ENCODE data around the gene C17orf107. TPM values are rescaled to one million over a fixed set of nuclear protein-coding genes. Genes with fewer than 3 reads are reported as not detected.
"Not testable (repeated sequence)": the region's sequence is repeated elsewhere in the genome, so short reads cannot be mapped to it uniquely, and the experiment has no call there.

The C17orf107 gene
- total RNA-seq, 1 donor from 2014 or later: 0.80 TPM

GRCh38 chr17:4863321-4863720 lies 36.0 kb upstream of the C17orf107 start:
- Histone ChIP-seq H3K4me1 (peaks cover 37% of the 10 kb centered on the region), H3K27ac (replicated peaks) (no peak overlapping the region), H3K27me3 (ENCODE audit: low read depth) (no peaks in the 10 kb centered on the region), H3K4me3 (no peak overlapping the region), H3K9me3 (replicated peaks) (no peaks in the 10 kb centered on the region), H3K36me3 (no peaks in the 10 kb centered on the region)
- TF ChIP-seq, protein P1, sequence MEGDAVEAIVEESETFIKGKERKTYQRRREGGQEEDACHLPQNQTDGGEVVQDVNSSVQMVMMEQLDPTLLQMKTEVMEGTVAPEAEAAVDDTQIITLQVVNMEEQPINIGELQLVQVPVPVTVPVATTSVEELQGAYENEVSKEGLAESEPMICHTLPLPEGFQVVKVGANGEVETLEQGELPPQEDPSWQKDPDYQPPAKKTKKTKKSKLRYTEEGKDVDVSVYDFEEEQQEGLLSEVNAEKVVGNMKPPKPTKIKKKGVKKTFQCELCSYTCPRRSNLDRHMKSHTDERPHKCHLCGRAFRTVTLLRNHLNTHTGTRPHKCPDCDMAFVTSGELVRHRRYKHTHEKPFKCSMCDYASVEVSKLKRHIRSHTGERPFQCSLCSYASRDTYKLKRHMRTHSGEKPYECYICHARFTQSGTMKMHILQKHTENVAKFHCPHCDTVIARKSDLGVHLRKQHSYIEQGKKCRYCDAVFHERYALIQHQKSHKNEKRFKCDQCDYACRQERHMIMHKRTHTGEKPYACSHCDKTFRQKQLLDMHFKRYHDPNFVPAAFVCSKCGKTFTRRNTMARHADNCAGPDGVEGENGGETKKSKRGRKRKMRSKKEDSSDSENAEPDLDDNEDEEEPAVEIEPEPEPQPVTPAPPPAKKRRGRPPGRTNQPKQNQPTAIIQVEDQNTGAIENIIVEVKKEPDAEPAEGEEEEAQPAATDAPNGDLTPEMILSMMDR (IDR thresholded peaks at IDR 0.05; ENCODE audit: borderline replicate concordance): no peak
- no peak for DNase-seq
- intact Hi-C loops (cut with micrococcal nuclease): no loop called here

DNA sequence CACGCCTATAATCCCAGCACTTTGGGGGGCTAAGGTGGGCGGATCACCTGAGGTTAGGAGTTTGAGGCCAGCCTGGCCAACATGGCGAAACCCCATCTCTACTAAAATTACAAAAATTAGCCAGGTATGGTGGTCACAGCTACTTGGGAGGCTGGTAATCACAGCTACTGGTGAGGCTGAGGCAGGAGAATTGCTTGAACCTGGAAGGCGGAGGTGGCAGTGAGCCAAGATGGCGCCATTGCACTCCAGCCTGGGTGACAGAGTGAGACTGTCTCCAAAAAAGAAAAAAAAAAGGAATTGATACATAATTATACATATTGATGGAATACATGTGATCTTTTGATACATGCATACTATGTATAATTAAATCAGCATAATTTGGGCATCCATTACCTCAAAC lies 31.8 kb upstream of the C17orf107 start:
- H3K4me3 ChIP-seq; H3K9me3 ChIP-seq (replicated peaks); H3K27me3 ChIP-seq (ENCODE audit: low read depth); H3K36me3 ChIP-seq; intact Hi-C loops (cut with micrococcal nuclease); H3K27ac ChIP-seq (replicated peaks); DNase-seq: not testable (repeated sequence)
- H3K4me1 ChIP-seq: peaks cover 10% of the 10 kb centered on the region

- H3K27me3 ChIP-seq (ENCODE audit: low read depth); intact Hi-C loops (cut with micrococcal nuclease); DNase-seq; H3K36me3 ChIP-seq; H3K27ac ChIP-seq (replicated peaks); H3K4me1 ChIP-seq; H3K4me3 ChIP-seq; H3K9me3 ChIP-seq (replicated peaks): not testable (repeated sequence)
Measured at GRCh38 chr17:4869058-4869998, 30.0 kb upstream of the C17orf107 start.

- TF ChIP-seq, protein P1 (IDR thresholded peaks at IDR 0.05; ENCODE audit: borderline replicate concordance): no peak
- Histone ChIP-seq H3K36me3 (no peaks in the 10 kb centered on the region), H3K4me1 (peaks cover 8% of the 10 kb centered on the region), H3K27me3 (ENCODE audit: low read depth) (no peaks in the 10 kb centered on the region), H3K4me3 (no peak overlapping the region), H3K27ac (replicated peaks) (no peak overlapping the region), H3K9me3 (replicated peaks) (no peaks in the 10 kb centered on the region)
- no peak for DNase-seq
- intact Hi-C loops (cut with micrococcal nuclease): no loop called here
Measured at GRCh38 chr17:4870855-4871254, 28.5 kb upstream of the C17orf107 start.

DNA sequence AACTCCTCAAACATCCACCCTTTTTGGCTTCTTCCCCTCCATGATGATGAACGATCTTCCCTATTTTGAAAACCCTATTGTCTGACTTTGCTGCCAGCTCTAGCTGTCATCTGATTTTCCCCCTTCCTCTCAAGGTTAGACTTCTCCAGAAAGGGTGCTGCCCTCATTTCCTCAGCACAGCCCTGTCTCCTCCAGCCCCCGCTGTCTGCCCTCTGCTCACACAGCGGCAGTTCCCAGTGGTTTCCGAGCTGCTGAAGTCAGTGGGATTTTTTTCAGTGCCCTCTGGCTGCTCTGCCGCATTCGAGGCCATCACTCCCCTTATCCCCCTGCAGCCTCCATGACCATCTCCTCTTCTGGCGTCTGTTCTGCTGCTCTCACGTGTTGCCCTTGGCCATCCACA lies 26.6 kb upstream of the C17orf107 start:
- intact Hi-C loops (cut with micrococcal nuclease): no loop called here
- no peak overlapping the region for H3K27ac ChIP-seq (replicated peaks)
- H3K9me3 ChIP-seq (replicated peaks): no peaks in the 10 kb centered on the region

DNA sequence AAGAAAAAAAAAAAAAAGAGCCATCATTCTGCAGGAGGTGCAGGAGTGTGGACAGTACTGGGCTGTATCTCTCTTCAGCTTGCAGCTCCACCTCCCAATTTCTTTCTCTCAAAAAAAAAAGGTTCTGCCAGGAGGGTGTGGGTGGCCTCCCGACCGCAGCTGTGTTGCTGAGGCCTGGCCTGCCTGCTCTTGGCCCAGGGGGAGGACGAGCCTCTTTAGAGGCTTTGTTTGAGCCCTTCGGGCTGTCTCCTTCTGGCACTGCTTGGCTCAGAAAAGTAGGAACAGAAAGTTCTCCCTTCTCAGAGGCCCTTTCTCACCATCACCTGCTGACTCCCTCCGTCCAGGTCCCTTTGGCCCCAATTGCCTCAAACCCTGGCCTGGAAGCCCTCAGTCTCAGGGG lies 22.2 kb upstream of the C17orf107 start:
- intact Hi-C loops (cut with micrococcal nuclease): no loop called here
- TF ChIP-seq, protein P1 (IDR thresholded peaks at IDR 0.05; ENCODE audit: borderline replicate concordance): no peak
- no peaks in the 10 kb centered on the region for H3K27me3 ChIP-seq (ENCODE audit: low read depth)
- no peak overlapping the region for H3K4me3 ChIP-seq
- peaks cover 28% of the 10 kb centered on the region for H3K36me3 ChIP-seq
- no peaks in the 10 kb centered on the region for H3K9me3 ChIP-seq (replicated peaks)
- no peak for DNase-seq
- H3K4me1 ChIP-seq: peaks cover 15% of the 10 kb centered on the region
- H3K27ac ChIP-seq (replicated peaks): no peak overlapping the region

More for the DNA sequence above, 26.6 kb upstream of the C17orf107 start:
- Histone ChIP-seq H3K36me3 (no peaks in the 10 kb centered on the region), H3K4me3 (no peak overlapping the region), H3K27me3 (ENCODE audit: low read depth) (no peaks in the 10 kb centered on the region), H3K4me1 (peaks cover 8% of the 10 kb centered on the region)
- no peak for DNase-seq
- TF ChIP-seq, protein P1 (IDR thresholded peaks at IDR 0.05; ENCODE audit: borderline replicate concordance): no peak

Measured in left ventricle myocardium inferior (tissue), 1 donor.